Measurements from ENCODE around the gene CCDC167. TPM values are rescaled to one million over a fixed set of nuclear protein-coding genes. Genes with fewer than 3 reads are reported as not detected.

The CCDC167 gene
- total RNA-seq, 2 experiments from 2014 or later, result 7.3 to 8.0 TPM

- H3K4me3 Mint-ChIP-seq, result no peak overlapping the region
- H3K9me3 Mint-ChIP-seq, result no peaks in the 10 kb centered on the region
- ATAC-seq (ENCODE audit: poor library complexity) (no peak), DNase-seq (no peak)
- no peaks in the 10 kb centered on the region for H3K9me3 ChIP-seq (ENCODE audit: control insufficient read depth in 1 of 2, insufficient read depth in 1 of 2, low read length in 2 of 2)
- no peaks in the 10 kb centered on the region for H3K36me3 ChIP-seq (ENCODE audit: insufficient read depth, low read length)
- no peaks in the 10 kb centered on the region for H3K27me3 ChIP-seq (ENCODE audit: control insufficient read depth in 1 of 2, insufficient read depth in 2 of 2, low read length in 2 of 2)
- H3K4me1 Mint-ChIP-seq (ENCODE audit: low read depth), result peaks cover 88% of the 10 kb centered on the region
- POLR2A ChIA-PET, result interaction anchor here (7.2 kb wide), 1 partner anchor 9 kb away, joined by 330 read pairs; the partner anchor contains the start of gene CCDC167
- no peak overlapping the region for H3K4me3 ChIP-seq (ENCODE audit: low read length)
- peaks cover 3% of the 10 kb centered on the region for H3K36me3 Mint-ChIP-seq (ENCODE audit: low read depth)
- CTCF ChIA-PET, result no interaction called here
- intact Hi-C loops (cut with DNase I, micrococcal nuclease), result loop anchor here in 1 of 2 experiments (5.0 kb wide), 1 partner anchor 310 kb away; no protein-coding TSS in a partner anchor
- H3K27me3 Mint-ChIP-seq, result no peaks in the 10 kb centered on the region
- peak overlapping the region; percentile 93 to 100 for H3K27ac ChIP-seq (ENCODE audit: low read depth in 1 of 2, low read length in 2 of 2)
- no peak for TF ChIP-seq CTCF (IDR thresholded peaks at IDR 0.05)
- peak overlapping the region; percentile 97 for H3K27ac Mint-ChIP-seq
- peaks cover 93% of the 10 kb centered on the region for H3K4me1 ChIP-seq (ENCODE audit: insufficient read depth, low read length)
Observed at GRCh38 chr6:37512400-37513011, 12.8 kb upstream of the CCDC167 start.

- CTCF ChIA-PET, result no interaction called here
Observed at GRCh38 chr6:37511910-37512399, 12.3 kb upstream of the CCDC167 start.

GRCh38 chr6:37511201-37511600, 11.5 kb upstream of the CCDC167 start:
- Histone ChIP-seq H3K36me3 (ENCODE audit: insufficient read depth, low read length) (no peaks in the 10 kb centered on the region), H3K9me3 (ENCODE audit: control insufficient read depth in 1 of 2, insufficient read depth in 1 of 2, low read length in 2 of 2) (no peaks in the 10 kb centered on the region), H3K4me3 (ENCODE audit: low read length) (no peak overlapping the region), H3K27ac (ENCODE audit: low read depth in 1 of 2, low read length in 2 of 2) (no peak overlapping the region), H3K4me1 (ENCODE audit: insufficient read depth, low read length) (peaks cover 93% of the 10 kb centered on the region), H3K27me3 (ENCODE audit: control insufficient read depth in 1 of 2, insufficient read depth in 2 of 2, low read length in 2 of 2) (no peaks in the 10 kb centered on the region)
- no peaks in the 10 kb centered on the region for H3K9me3 Mint-ChIP-seq
- no peaks in the 10 kb centered on the region for H3K27me3 Mint-ChIP-seq
- DNase-seq, result no peak
- no peaks in the 10 kb centered on the region for H3K36me3 Mint-ChIP-seq (ENCODE audit: low read depth)
- intact Hi-C loops (cut with DNase I, micrococcal nuclease), result loop anchor here in 1 of 2 experiments (5.0 kb wide), 1 partner anchor 311 kb away; no protein-coding TSS in a partner anchor
- peak overlapping the region; percentile 62 for H3K27ac Mint-ChIP-seq
- H3K4me1 Mint-ChIP-seq (ENCODE audit: low read depth), result peaks cover 87% of the 10 kb centered on the region
- ChIA-PET POLR2A (no interaction called here), CTCF (interaction anchor here (1.0 kb wide), 1 partner anchor 9 kb away, joined by 3 read pairs; no protein-coding TSS in a partner anchor)
- no peak overlapping the region for H3K4me3 Mint-ChIP-seq
- TF ChIP-seq CTCF (IDR thresholded peaks at IDR 0.05), result no peak
- ATAC-seq (ENCODE audit: poor library complexity), result no peak

More at GRCh38 chr6:37511910-37512399, 12.3 kb upstream of the CCDC167 start:
- H3K4me3 ChIP-seq (ENCODE audit: low read length), result no peak overlapping the region
- intact Hi-C loops (cut with DNase I, micrococcal nuclease), result loop anchor here in 1 of 2 experiments (5.0 kb wide), 1 partner anchor 310 kb away; no protein-coding TSS in a partner anchor
- no peak overlapping the region for H3K4me3 Mint-ChIP-seq
- H3K27me3 ChIP-seq (ENCODE audit: control insufficient read depth in 1 of 2, insufficient read depth in 2 of 2, low read length in 2 of 2), result no peaks in the 10 kb centered on the region
- peak overlapping the region; percentile 62 for H3K27ac Mint-ChIP-seq
- no peak overlapping the region for H3K27ac ChIP-seq (ENCODE audit: low read depth in 1 of 2, low read length in 2 of 2)
- POLR2A ChIA-PET, result interaction anchor here (7.2 kb wide), 1 partner anchor 8 kb away, joined by 330 read pairs; the partner anchor contains the start of gene CCDC167
- H3K4me1 Mint-ChIP-seq (ENCODE audit: low read depth), result peaks cover 88% of the 10 kb centered on the region
- peaks cover 93% of the 10 kb centered on the region for H3K4me1 ChIP-seq (ENCODE audit: insufficient read depth, low read length)
- H3K9me3 Mint-ChIP-seq, result no peaks in the 10 kb centered on the region
- no peaks in the 10 kb centered on the region for H3K36me3 Mint-ChIP-seq (ENCODE audit: low read depth)
- no peaks in the 10 kb centered on the region for H3K9me3 ChIP-seq (ENCODE audit: control insufficient read depth in 1 of 2, insufficient read depth in 1 of 2, low read length in 2 of 2)
- H3K27me3 Mint-ChIP-seq, result no peaks in the 10 kb centered on the region
- TF ChIP-seq CTCF (IDR thresholded peaks at IDR 0.05), result no peak
- DNase-seq, result no peak
- no peak for ATAC-seq (ENCODE audit: poor library complexity)
- H3K36me3 ChIP-seq (ENCODE audit: insufficient read depth, low read length), result no peaks in the 10 kb centered on the region
